SK-N-SH treated with all-trans-retinoic acid at 6 μM for 48 hours (cell line): ENCODE data around the gene SYTL5.

Experiments used
- ATAC-seq: fragments of 200-7000 bp; cut with Tn5 transposase; 3 replicates; pipeline ENCODE4 v1.9.1; 2020; ENCODE audit warnings: mild to moderate bottlenecking, moderate library complexity
- ARNTL ChIP-seq: fragments of 450-650 bp; formaldehyde crosslinking; IDR thresholded peaks from 2 replicates; pipeline ENCODE4 v1.5.0; 2020; ENCODE audit warnings: low read depth, mild to moderate bottlenecking, moderate library complexity, borderline replicate concordance
- BACH2 ChIP-seq: fragments of 250-450 bp; sonication (Bioruptor Pico); IDR thresholded peaks from 2 replicates; pipeline ENCODE4 v1.9.0; 2021; ENCODE audit warnings: mild to moderate bottlenecking, borderline replicate concordance
- CREB5 ChIP-seq: fragments of 250-450 bp; sonication (Bioruptor Pico); IDR thresholded peaks from 2 replicates; pipeline ENCODE4 v1.5.1; 2020; ENCODE audit warnings: low read depth, mild to moderate bottlenecking, moderate library complexity
- CSDC2 ChIP-seq: fragments of 250-450 bp; sonication (Bioruptor Pico); IDR thresholded peaks from 2 replicates; pipeline ENCODE4 v1.5.0; 2020; ENCODE audit warnings: mild to moderate bottlenecking, moderate library complexity
- CSRNP3 ChIP-seq: fragments of 250-450 bp; sonication (Bioruptor Pico); IDR thresholded peaks from 2 replicates; pipeline ENCODE4 v1.5.1; 2021; ENCODE audit warnings: mild to moderate bottlenecking, moderate library complexity
- ESRRG ChIP-seq: fragments of 250-450 bp; sonication (Bioruptor Pico); IDR thresholded peaks from 2 replicates; pipeline ENCODE4 v1.6.1; 2021; ENCODE audit warnings: mild to moderate bottlenecking
- ISL1 ChIP-seq: fragments of 250-450 bp; sonication (Bioruptor Pico); IDR thresholded peaks from 2 replicates; pipeline ENCODE4 v2.1.2; 2022; ENCODE audit warnings: mild to moderate bottlenecking, moderate library complexity
- OSR1 ChIP-seq: fragments of 250-450 bp; sonication (Bioruptor Pico); IDR thresholded peaks from 2 replicates; pipeline ENCODE4 v1.8.0; 2022; ENCODE audit warnings: moderate library complexity, mild to moderate bottlenecking, inconsistent platforms
- PPARA ChIP-seq: fragments of 250-450 bp; sonication (Bioruptor Pico); IDR thresholded peaks from 2 replicates; pipeline ENCODE4 v1.5.0; 2020; ENCODE audit warnings: mild to moderate bottlenecking, borderline replicate concordance
- RARB ChIP-seq: fragments of 250-450 bp; sonication (Bioruptor Pico); IDR thresholded peaks from 2 replicates; pipeline ENCODE4 v1.8.0; 2021; ENCODE audit warnings: mild to moderate bottlenecking, moderate library complexity
- TCF4 ChIP-seq: fragments of 250-450 bp; sonication (Bioruptor Pico); IDR thresholded peaks from 2 replicates; pipeline ENCODE4 v1.8.0; 2021; ENCODE audit warnings: mild to moderate bottlenecking, moderate library complexity, borderline replicate concordance
- TOX ChIP-seq: fragments of 250-450 bp; sonication (Bioruptor Pico); IDR thresholded peaks from 2 replicates; pipeline ENCODE4 v1.8.0; 2021; ENCODE audit warnings: mild to moderate bottlenecking, moderate library complexity, borderline replicate concordance
- TSHZ2 ChIP-seq: fragments of 250-450 bp; sonication (Bioruptor Pico); IDR thresholded peaks from 2 replicates; pipeline ENCODE4 v1.5.0; 2020; ENCODE audit warnings: mild to moderate bottlenecking, moderate library complexity
- ZFP30 ChIP-seq: fragments of 450-650 bp; formaldehyde crosslinking; IDR thresholded peaks from 2 replicates; pipeline ENCODE4 v1.5.0; 2022; ENCODE audit warnings: mild to moderate bottlenecking, moderate library complexity
- ZNF565 ChIP-seq: fragments of 450-650 bp; formaldehyde crosslinking; conservative IDR thresholded peaks from 2 replicates; pipeline ENCODE4 v1.5.0; 2020; ENCODE audit warnings: low read depth, mild to moderate bottlenecking, moderate library complexity
- ZNF70 ChIP-seq: fragments of 450-650 bp; formaldehyde crosslinking; IDR thresholded peaks from 2 replicates; pipeline ENCODE4 v1.5.0; 2020; ENCODE audit warnings: mild to moderate bottlenecking, moderate library complexity
- TF ChIP-seq, protein P1 (sequence below): fragments of 250-450 bp; sonication (Bioruptor Pico); IDR thresholded peaks from 2 replicates; pipeline ENCODE4 v1.8.0; 2020; ENCODE audit warnings: mild to moderate bottlenecking, moderate library complexity, borderline replicate concordance

Gene SYTL5

GRCh38 chrX:38105216-38105725 is 98.9 kb downstream of the SYTL5 start:
- ATAC-seq = no peak
- TF ChIP-seq PPARA (no peak), TSHZ2 (CRISPR knock-in tag) (no peak), CSDC2 (CRISPR knock-in tag) (no peak), RARB (no peak), ESRRG (CRISPR knock-in tag) (no peak), CREB5 (CRISPR knock-in tag) (no peak), ZNF70 (CRISPR knock-in tag) (no peak)

DNA sequence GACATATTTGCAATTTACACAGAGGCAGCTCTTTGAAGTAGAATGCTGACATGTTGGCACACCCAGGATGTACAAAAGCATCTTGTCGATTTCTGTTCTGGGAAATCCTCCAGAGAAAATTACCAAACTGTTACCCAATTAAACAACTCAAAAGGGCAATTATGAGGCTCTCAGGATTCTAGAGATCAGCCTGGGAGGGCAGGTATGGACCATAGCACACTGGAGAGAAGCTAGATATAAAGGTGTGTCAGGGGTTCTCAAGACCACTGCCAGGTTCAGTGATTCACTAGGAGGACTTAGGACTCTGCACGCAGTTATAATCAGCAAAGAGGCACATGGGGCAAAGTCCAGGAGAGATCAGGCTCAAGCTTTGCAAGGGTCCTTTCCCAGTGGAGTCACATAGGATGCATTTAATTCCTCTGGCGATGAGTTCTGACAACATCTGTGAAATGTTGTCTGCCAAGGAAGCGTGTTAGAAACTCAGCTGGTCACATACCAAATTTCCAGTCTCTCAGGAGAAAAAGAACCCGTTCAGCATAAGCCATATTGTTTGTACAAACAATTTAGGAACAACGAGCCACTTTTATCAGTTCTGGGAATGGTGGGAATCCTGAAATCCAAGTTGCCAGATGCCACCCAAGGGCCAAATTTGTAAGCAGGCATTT is 100.8 kb downstream of the SYTL5 start:
- TF ChIP-seq ISL1 (CRISPR knock-in tag) (no peak), ZNF70 (CRISPR knock-in tag) (no peak), TOX (CRISPR knock-in tag) (no peak), CSRNP3 (CRISPR knock-in tag) (no peak), ZFP30 (CRISPR knock-in tag) (no peak), BACH2 (CRISPR knock-in tag) (no peak), CSDC2 (CRISPR knock-in tag) (no peak), OSR1 (no peak), TCF4 (CRISPR knock-in tag) (no peak), ARNTL (CRISPR knock-in tag) (no peak), ZNF565 (CRISPR knock-in tag) (no peak)
- TF ChIP-seq, protein P1, sequence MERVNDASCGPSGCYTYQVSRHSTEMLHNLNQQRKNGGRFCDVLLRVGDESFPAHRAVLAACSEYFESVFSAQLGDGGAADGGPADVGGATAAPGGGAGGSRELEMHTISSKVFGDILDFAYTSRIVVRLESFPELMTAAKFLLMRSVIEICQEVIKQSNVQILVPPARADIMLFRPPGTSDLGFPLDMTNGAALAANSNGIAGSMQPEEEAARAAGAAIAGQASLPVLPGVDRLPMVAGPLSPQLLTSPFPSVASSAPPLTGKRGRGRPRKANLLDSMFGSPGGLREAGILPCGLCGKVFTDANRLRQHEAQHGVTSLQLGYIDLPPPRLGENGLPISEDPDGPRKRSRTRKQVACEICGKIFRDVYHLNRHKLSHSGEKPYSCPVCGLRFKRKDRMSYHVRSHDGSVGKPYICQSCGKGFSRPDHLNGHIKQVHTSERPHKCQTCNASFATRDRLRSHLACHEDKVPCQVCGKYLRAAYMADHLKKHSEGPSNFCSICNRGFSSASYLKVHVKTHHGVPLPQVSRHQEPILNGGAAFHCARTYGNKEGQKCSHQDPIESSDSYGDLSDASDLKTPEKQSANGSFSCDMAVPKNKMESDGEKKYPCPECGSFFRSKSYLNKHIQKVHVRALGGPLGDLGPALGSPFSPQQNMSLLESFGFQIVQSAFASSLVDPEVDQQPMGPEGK (CRISPR knock-in tag) = no peak
- no peak for ATAC-seq

GRCh38 chrX:38108364-38108763 is 102.0 kb downstream of the SYTL5 start:
- ATAC-seq = no peak
- TF ChIP-seq TCF4 (CRISPR knock-in tag) = no peak
- no peak for TF ChIP-seq ESRRG (CRISPR knock-in tag)
- no peak for TF ChIP-seq BACH2 (CRISPR knock-in tag)
- TF ChIP-seq TOX (CRISPR knock-in tag) = no peak
- TF ChIP-seq ZNF70 (CRISPR knock-in tag) = no peak
- no peak for TF ChIP-seq ARNTL (CRISPR knock-in tag)
- TF ChIP-seq, protein P1 (CRISPR knock-in tag) = no peak
- no peak for TF ChIP-seq OSR1
- no peak for TF ChIP-seq PPARA
- TF ChIP-seq ISL1 (CRISPR knock-in tag) = no peak
- no peak for TF ChIP-seq TSHZ2 (CRISPR knock-in tag)
